ENCODE results near the gene MEGF11. TPM values are rescaled to one million over a fixed set of nuclear protein-coding genes. Genes with fewer than 3 reads are reported as not detected.
A peak's percentile ranks its signal among the peaks of the same experiment; 100 is the strongest.

MEGF11 gene
- polyA plus RNA-seq, 2 of the 4 experiments (the other 2 are of a cell fraction), result 0.25 to 0.31 TPM

DNA sequence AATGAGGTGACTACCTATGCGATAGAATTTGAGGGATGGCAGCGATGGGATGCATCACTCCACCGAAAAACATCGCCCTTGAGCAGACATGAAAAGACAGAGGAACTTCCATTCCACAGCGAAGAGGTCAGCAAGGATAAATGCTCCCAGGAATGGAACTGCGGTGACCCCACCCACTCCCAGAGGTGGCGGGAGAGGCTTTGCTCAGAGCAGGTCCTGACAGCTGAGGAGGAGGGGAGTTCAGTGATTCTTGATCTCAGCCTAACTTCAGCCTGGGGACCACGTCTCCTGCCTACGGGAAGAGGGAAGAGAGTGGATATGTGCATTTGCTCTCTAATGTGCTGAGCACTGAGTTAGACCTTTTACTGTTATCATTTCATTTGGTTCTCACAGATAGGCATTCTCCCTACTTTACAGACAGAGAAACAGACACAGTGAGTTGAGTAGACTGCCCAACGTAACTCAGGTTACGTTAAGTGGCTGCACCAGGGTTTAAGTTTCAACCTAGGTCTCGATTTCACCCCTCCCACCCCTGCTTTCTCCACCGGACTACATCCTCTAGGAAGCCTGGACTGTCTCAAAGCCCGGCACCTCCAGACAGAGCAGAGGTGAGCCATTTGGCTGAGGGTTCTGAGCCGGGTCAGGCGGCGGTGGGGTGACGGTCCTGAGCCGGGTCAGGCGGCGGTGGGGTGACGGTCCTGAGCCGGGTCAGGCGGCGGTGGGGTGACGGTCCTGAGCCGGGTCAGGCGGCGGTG, 214.3 kb downstream of the MEGF11 start:
- DNase-seq (ENCODE audit: low read depth in 1 of 2, low spot score in 1 of 2), result no peak
- no peaks in the 10 kb centered on the region for H3K4me1 ChIP-seq
- FAIRE-seq, result no peak
- no peak overlapping the region for H3K4me3 ChIP-seq
- no peak overlapping the region for H3K4me2 ChIP-seq
- ChIA-PET CTCF (no interaction called here), POLR2A (no interaction called here)
- 72% methylated on average over 17 of the region's 29 CpGs for WGBS (ENCODE audit: missing lambda C conversion rate)
- no peaks in the 10 kb centered on the region for H3K9me3 ChIP-seq
- TF ChIP-seq RNF2 (IDR thresholded peaks at IDR 0.05; ENCODE audit: borderline replicate concordance, low read depth) (no peak), REST (IDR thresholded peaks at IDR 0.05) (no peak), HOXB5 (CRISPR knock-in tag; IDR thresholded peaks at IDR 0.05) (no peak), SREBF2 (IDR thresholded peaks at IDR 0.05) (no peak), E2F6 (IDR thresholded peaks at IDR 0.05; ENCODE audit: borderline replicate concordance, low read depth) (no peak), CBX2 (IDR thresholded peaks at IDR 0.05; ENCODE audit: borderline replicate concordance, low read depth) (no peak), POLR2A (IDR thresholded peaks at IDR 0.05; ENCODE audit: low read length) (no peak), KDM1A (IDR thresholded peaks at IDR 0.05; ENCODE audit: low read depth) (no peak), EHF (CRISPR knock-in tag; IDR thresholded peaks at IDR 0.05) (no peak), NPAS2 (CRISPR knock-in tag; IDR thresholded peaks at IDR 0.05; ENCODE audit: borderline replicate concordance) (no peak), PHF8 (IDR thresholded peaks at IDR 0.05; ENCODE audit: borderline replicate concordance, low read depth) (no peak), TP53 (CRISPR knock-in tag; IDR thresholded peaks at IDR 0.05) (no peak), RAD21 (conservative IDR thresholded peaks at IDR 0.05 in 1 of 2, IDR thresholded peaks at IDR 0.05 in 1 of 2) (no peak), HOXA7 (CRISPR knock-in tag; IDR thresholded peaks at IDR 0.05) (no peak), JUN (IDR thresholded peaks at IDR 0.05) (no peak), CBX8 (IDR thresholded peaks at IDR 0.05) (no peak), BHLHE40 (IDR thresholded peaks at IDR 0.05; ENCODE audit: low read depth, low read length) (no peak)
- H3K27ac ChIP-seq, result no peak overlapping the region
- ATAC-seq, result peak in 1 of 2 experiments; percentile 18; a peak in 3 of 6 replicates

DNA sequence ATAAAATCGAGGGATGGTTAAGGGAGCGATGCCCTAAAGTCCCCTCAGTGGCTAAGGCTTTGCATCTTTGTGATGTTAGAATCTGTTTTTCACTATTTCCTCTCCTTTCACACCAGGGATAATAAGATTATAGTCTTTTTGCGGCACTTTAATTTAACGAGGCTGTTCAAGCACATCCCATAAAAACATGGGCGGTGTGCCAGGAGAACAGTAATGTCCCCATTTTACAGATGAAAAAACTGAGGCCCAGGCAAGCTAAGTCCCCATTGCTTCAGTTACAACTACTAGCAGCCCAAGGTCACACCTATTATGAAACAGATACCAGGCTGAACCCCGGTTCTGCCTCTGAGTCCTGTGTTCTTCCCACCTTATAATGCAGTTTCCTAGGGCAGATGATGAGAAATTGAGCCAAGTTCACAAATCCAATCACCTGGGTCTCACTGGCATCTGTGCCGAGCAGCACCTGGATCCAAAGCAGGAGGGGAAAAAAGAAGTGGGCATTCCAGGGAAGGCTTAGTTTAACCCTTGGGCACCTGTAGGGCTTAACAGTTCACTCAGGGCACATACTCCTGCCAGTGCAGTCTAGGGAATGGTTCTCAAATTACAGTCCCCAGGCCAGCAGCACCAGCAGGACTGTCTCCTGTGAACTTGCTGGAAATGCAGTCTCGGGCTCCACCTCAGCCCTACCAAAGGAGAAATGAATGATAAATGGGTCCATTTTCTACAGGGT, 215.0 kb downstream of the MEGF11 start:
- Histone ChIP-seq H3K4me2 (no peak overlapping the region), H3K4me3 (no peak overlapping the region), H3K9me3 (no peaks in the 10 kb centered on the region), H3K27ac (no peak overlapping the region), H3K4me1 (no peaks in the 10 kb centered on the region)
- no peak for DNase-seq (ENCODE audit: low read depth in 1 of 2, low spot score in 1 of 2)
- TF ChIP-seq HOXB5 (CRISPR knock-in tag; IDR thresholded peaks at IDR 0.05) (no peak), SREBF2 (IDR thresholded peaks at IDR 0.05) (no peak), MAZ (IDR thresholded peaks at IDR 0.05; ENCODE audit: borderline replicate concordance, low read depth, low read length) (no peak), ATOH8 (CRISPR knock-in tag; IDR thresholded peaks at IDR 0.05; ENCODE audit: low read depth) (no peak), CHD2 (IDR thresholded peaks at IDR 0.05; ENCODE audit: low read length, partially characterized antibody) (no peak), NPAS2 (CRISPR knock-in tag; IDR thresholded peaks at IDR 0.05; ENCODE audit: borderline replicate concordance) (no peak)
- ATAC-seq, result peak; percentile 26 to 32; a peak in 4 of 6 replicates
- 41% methylated on average over 8 of the region's 8 CpGs for WGBS (ENCODE audit: missing lambda C conversion rate)
- ChIA-PET CTCF (no interaction called here), POLR2A (no interaction called here)
- FAIRE-seq, result no peak
